T-helper 22 cell (primary cell): ENCODE measurements around the gene TVP23A.

ENCODE experiments used
- DNase-seq: peaks from one replicate; pipeline ENCODE4 v3.0.0-alpha.2; 2020; ENCODE audit warnings: low read depth

TVP23A gene

GRCh38 chr16:10817963-10818941 lies at the start of gene TVP23A:
Gene TVP23A, minus strand, starts transcription at chr16:10818794. Its CDS starts 301 bp downstream, at chr16:10818493.
- DNase-seq: no peak

GRCh38 chr16:10868104-10868595 lies 49.6 kb upstream of the TVP23A start:
- DNase-seq: no peak

GRCh38 chr16:10867199-10867598 lies 48.6 kb upstream of the TVP23A start:
- DNase-seq: no peak

- no peak for DNase-seq
These were observed 47.7 kb upstream of the TVP23A start for GRCh38 chr16:10865991-10866966.

GRCh38 chr16:10862438-10862837 lies 43.8 kb upstream of the TVP23A start:
- DNase-seq: no peak

GRCh38 chr16:10859658-10860057 lies 41.1 kb upstream of the TVP23A start:
- DNase-seq: no peak

GRCh38 chr16:10859020-10859419 lies 40.4 kb upstream of the TVP23A start:
- no peak for DNase-seq

GRCh38 chr16:10858203-10858602 lies 39.6 kb upstream of the TVP23A start:
- DNase-seq: no peak

- no peak for DNase-seq
These were observed 37.4 kb upstream of the TVP23A start for GRCh38 chr16:10856042-10856441.

GRCh38 chr16:10852948-10853347 lies 34.4 kb upstream of the TVP23A start:
- no peak for DNase-seq

- DNase-seq: no peak
These were observed 33.7 kb upstream of the TVP23A start for GRCh38 chr16:10852286-10852685.

- no peak for DNase-seq
These were observed 32.9 kb upstream of the TVP23A start for GRCh38 chr16:10851512-10851911.

- no peak for DNase-seq
These were observed 31.9 kb upstream of the TVP23A start for GRCh38 chr16:10850478-10850850.

GRCh38 chr16:10849736-10850477 lies 31.3 kb upstream of the TVP23A start:
- no peak for DNase-seq

GRCh38 chr16:10847176-10847575 lies 28.6 kb upstream of the TVP23A start:
- no peak for DNase-seq

- no peak for DNase-seq
These were observed 27.8 kb upstream of the TVP23A start for GRCh38 chr16:10846213-10846998.

- DNase-seq: no peak
These were observed 22.1 kb upstream of the TVP23A start for GRCh38 chr16:10840703-10841102.

GRCh38 chr16:10839279-10839666 lies 20.7 kb upstream of the TVP23A start:
- no peak for DNase-seq

GRCh38 chr16:10838621-10839278 lies 20.2 kb upstream of the TVP23A start:
- no peak for DNase-seq

- DNase-seq: no peak
These were observed 17.7 kb upstream of the TVP23A start for GRCh38 chr16:10836174-10836853.
